Astrocyte (in vitro differentiated cells and primary cell): ENCODE measurements around the gene PSMB3. TPM values are rescaled to one million over a fixed set of nuclear protein-coding genes. Genes with fewer than 3 reads are reported as not detected.
A peak's percentile ranks its signal among the peaks of the same experiment; 100 is the strongest.

ENCODE experiments used
- DNase-seq: peaks from one replicate; pipeline ENCODE4 v3.0.0-alpha.2; 2010; ENCODE audit warnings: low read depth
- FAIRE-seq: peaks from 2 replicates; lab custom pipeline; 2011; peaks lifted over from hg19 to GRCh38; lab: Jason Lieb, UNC
- H2AFZ ChIP-seq: 2 replicates; pipeline ENCODE4 v1.6.0; 2012; ENCODE audit warnings: low read depth, low read length, inconsistent platforms
- H3K27ac ChIP-seq: 2 replicates; pipeline ENCODE4 v1.5.1; 2011; ENCODE audit warnings: low read depth, low read length, inconsistent platforms
- H3K27me3 ChIP-seq: 2 replicates; pipeline ENCODE4 v1.6.0; 2011; ENCODE audit warnings: low read length, inconsistent platforms; ENCODE audit not compliant: insufficient read depth
- H3K36me3 ChIP-seq: 2 replicates; pipeline ENCODE4 v1.5.1; 2011; ENCODE audit warnings: low read length, inconsistent platforms; ENCODE audit not compliant: insufficient read depth
- H3K4me1 ChIP-seq: 2 replicates; pipeline ENCODE4 v1.5.1; 2011; ENCODE audit warnings: low read length, inconsistent platforms; ENCODE audit not compliant: insufficient read depth
- H3K4me2 ChIP-seq: 2 replicates; pipeline ENCODE4 v1.6.0; 2012; ENCODE audit warnings: low read length, inconsistent platforms
- H3K4me3 ChIP-seq: 2 replicates; pipeline ENCODE4 v1.5.1; 2011; ENCODE audit warnings: low read depth, mild to moderate bottlenecking, low read length, inconsistent platforms; ENCODE audit not compliant: insufficient read depth
- H3K79me2 ChIP-seq: 2 replicates; pipeline ENCODE4 v1.6.0; 2012; ENCODE audit warnings: mild to moderate bottlenecking, low read length, inconsistent platforms; ENCODE audit not compliant: insufficient read depth
- H3K9ac ChIP-seq: 2 replicates; pipeline ENCODE4 v1.6.0; 2012; ENCODE audit warnings: mild to moderate bottlenecking, low read length, inconsistent platforms
- H3K9me3 ChIP-seq: 2 replicates; pipeline ENCODE4 v1.5.1; 2012; ENCODE audit warnings: low read depth, mild to moderate bottlenecking, low read length, inconsistent platforms; ENCODE audit not compliant: insufficient read depth
- H4K20me1 ChIP-seq: 2 replicates; pipeline ENCODE4 v1.6.0; 2012; ENCODE audit warnings: low read length, inconsistent platforms; ENCODE audit not compliant: insufficient read depth
- H3K27ac Mint-ChIP-seq: one replicate; pipeline ENCODE4 v1.8.0; 2021; ENCODE audit warnings: mild to moderate bottlenecking, mixed read lengths; ENCODE audit not compliant: unreplicated experiment
- H3K27me3 Mint-ChIP-seq: one replicate; pipeline ENCODE4 v1.8.0; 2021; ENCODE audit warnings: low read depth, mixed read lengths; ENCODE audit not compliant: unreplicated experiment
- H3K36me3 Mint-ChIP-seq: one replicate; pipeline ENCODE4 v1.8.0; 2021; ENCODE audit warnings: low read depth, mixed read lengths; ENCODE audit not compliant: unreplicated experiment
- H3K4me1 Mint-ChIP-seq: one replicate; pipeline ENCODE4 v1.8.0; 2021; ENCODE audit warnings: low read depth, mixed read lengths; ENCODE audit not compliant: unreplicated experiment
- H3K4me3 Mint-ChIP-seq: one replicate; pipeline ENCODE4 v1.8.0; 2021; ENCODE audit warnings: mild to moderate bottlenecking, moderate library complexity, mixed read lengths; ENCODE audit not compliant: unreplicated experiment
- H3K9me3 Mint-ChIP-seq: one replicate; pipeline ENCODE4 v1.8.0; 2021; ENCODE audit warnings: mild to moderate bottlenecking, mixed read lengths; ENCODE audit not compliant: unreplicated experiment
- CTCF ChIP-seq: IDR thresholded peaks from 2 replicates; pipeline ENCODE4 v1.5.1; 2011; ENCODE audit warnings: low read depth, mild to moderate bottlenecking, inconsistent platforms, low read length, moderate library complexity; ENCODE audit not compliant: insufficient read depth
- EZH2 ChIP-seq: IDR thresholded peaks from 2 replicates; pipeline ENCODE4 v1.6.1; 2012; ENCODE audit warnings: mild to moderate bottlenecking, low read length, inconsistent platforms; ENCODE audit not compliant: insufficient read depth
- total RNA-seq: library from RNA; stranded (reverse); gene quantifications from 2 replicates; pipeline ENCODE4 v1.2.1, GENCODE V29; 2021

Gene PSMB3
- total RNA-seq, 1 donor from 2014 or later: 191 TPM

GRCh38 chr17:38732376-38733281 is 19.9 kb upstream of the PSMB3 start:
- Mint-ChIP-seq H3K27ac (peak overlapping the region; percentile 8), H3K4me1 (peaks cover 12% of the 10 kb centered on the region), H3K36me3 (peaks cover 22% of the 10 kb centered on the region), H3K9me3 (no peaks in the 10 kb centered on the region), H3K4me3 (peak overlapping the region; percentile 85), H3K27me3 (no peaks in the 10 kb centered on the region)
- no peak for TF ChIP-seq EZH2
- TF ChIP-seq CTCF: no peak
- DNase-seq: no peak
- Histone ChIP-seq H3K9ac (no peak overlapping the region), H3K27me3 (no peaks in the 10 kb centered on the region), H3K36me3 (peaks cover 8% of the 10 kb centered on the region), H2AFZ (no peak overlapping the region), H4K20me1 (peaks cover 56% of the 10 kb centered on the region), H3K4me2 (no peak overlapping the region), H3K4me1 (peaks cover 16% of the 10 kb centered on the region), H3K9me3 (no peaks in the 10 kb centered on the region), H3K4me3 (no peak overlapping the region), H3K27ac (no peak overlapping the region), H3K79me2 (no peaks in the 10 kb centered on the region)
- no peak for FAIRE-seq

GRCh38 chr17:38733282-38733981 is 19.1 kb upstream of the PSMB3 start:
- no peak for FAIRE-seq
- H2AFZ ChIP-seq: no peak overlapping the region
- H3K27ac Mint-ChIP-seq: no peak overlapping the region
- no peak overlapping the region for H3K4me3 ChIP-seq
- H3K79me2 ChIP-seq: peaks cover 3% of the 10 kb centered on the region
- H3K4me2 ChIP-seq: no peak overlapping the region
- H3K9me3 ChIP-seq: no peaks in the 10 kb centered on the region
- H3K27me3 ChIP-seq: no peaks in the 10 kb centered on the region
- peaks cover 13% of the 10 kb centered on the region for H3K36me3 ChIP-seq
- peaks cover 18% of the 10 kb centered on the region for H3K36me3 Mint-ChIP-seq
- peaks cover 5% of the 10 kb centered on the region for H3K4me1 Mint-ChIP-seq
- H3K27ac ChIP-seq: no peak overlapping the region
- peaks cover 63% of the 10 kb centered on the region for H4K20me1 ChIP-seq
- no peak for DNase-seq
- TF ChIP-seq EZH2 (no peak), CTCF (no peak)
- no peaks in the 10 kb centered on the region for H3K27me3 Mint-ChIP-seq
- H3K4me3 Mint-ChIP-seq: no peak overlapping the region
- H3K9me3 Mint-ChIP-seq: no peaks in the 10 kb centered on the region
- peaks cover 16% of the 10 kb centered on the region for H3K4me1 ChIP-seq
- H3K9ac ChIP-seq: no peak overlapping the region
